ENCODE results near the gene UTS2.

GRCh38 chr1:7813677-7814373 is 39.0 kb downstream of the UTS2 start:
- TF ChIP-seq, protein P1, sequence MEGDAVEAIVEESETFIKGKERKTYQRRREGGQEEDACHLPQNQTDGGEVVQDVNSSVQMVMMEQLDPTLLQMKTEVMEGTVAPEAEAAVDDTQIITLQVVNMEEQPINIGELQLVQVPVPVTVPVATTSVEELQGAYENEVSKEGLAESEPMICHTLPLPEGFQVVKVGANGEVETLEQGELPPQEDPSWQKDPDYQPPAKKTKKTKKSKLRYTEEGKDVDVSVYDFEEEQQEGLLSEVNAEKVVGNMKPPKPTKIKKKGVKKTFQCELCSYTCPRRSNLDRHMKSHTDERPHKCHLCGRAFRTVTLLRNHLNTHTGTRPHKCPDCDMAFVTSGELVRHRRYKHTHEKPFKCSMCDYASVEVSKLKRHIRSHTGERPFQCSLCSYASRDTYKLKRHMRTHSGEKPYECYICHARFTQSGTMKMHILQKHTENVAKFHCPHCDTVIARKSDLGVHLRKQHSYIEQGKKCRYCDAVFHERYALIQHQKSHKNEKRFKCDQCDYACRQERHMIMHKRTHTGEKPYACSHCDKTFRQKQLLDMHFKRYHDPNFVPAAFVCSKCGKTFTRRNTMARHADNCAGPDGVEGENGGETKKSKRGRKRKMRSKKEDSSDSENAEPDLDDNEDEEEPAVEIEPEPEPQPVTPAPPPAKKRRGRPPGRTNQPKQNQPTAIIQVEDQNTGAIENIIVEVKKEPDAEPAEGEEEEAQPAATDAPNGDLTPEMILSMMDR (IDR thresholded peaks at IDR 0.05; ENCODE audit: low read depth, low read length): no peak
- TF ChIP-seq EZH2phosphoT487 (IDR thresholded peaks at IDR 0.05; ENCODE audit: low read depth): no peak

Data from OCI-LY3 (cell line).